IMR-90 (cell line): ENCODE data around the gene PPP3CA.

ENCODE experiments used
- BHLHE40 ChIP-seq: fragments of 150-350 bp; IDR thresholded peaks from 2 replicates; pipeline ENCODE4 v1.6.1; 2016; ENCODE audit warnings: mild to moderate bottlenecking, low read depth, low read length
- CEBPB ChIP-seq: IDR thresholded peaks from 2 replicates; pipeline ENCODE4 v1.6.1; 2012; ENCODE audit warnings: low read depth, low read length, improper control_type of control experiment
- FOS ChIP-seq: fragments of 150-350 bp; IDR thresholded peaks from 2 replicates; pipeline ENCODE4 v1.6.1; 2016; ENCODE audit warnings: low read depth, low read length
- MAFK ChIP-seq: IDR thresholded peaks from 2 replicates; pipeline ENCODE4 v1.6.1; 2012; ENCODE audit warnings: low read depth, low read length, improper control_type of control experiment
- MAZ ChIP-seq: IDR thresholded peaks from 2 replicates; pipeline ENCODE4 v1.6.1; 2012; ENCODE audit warnings: low read depth, mild to moderate bottlenecking, low read length, improper control_type of control experiment, moderate library complexity, borderline replicate concordance
- MXI1 ChIP-seq: IDR thresholded peaks from 2 replicates; pipeline ENCODE4 v1.6.1; 2012; ENCODE audit warnings: low read depth, mild to moderate bottlenecking, low read length, moderate library complexity, borderline replicate concordance
- POLR2A ChIP-seq: IDR thresholded peaks from 2 replicates; pipeline ENCODE4 v1.6.1; 2012; ENCODE audit warnings: mild to moderate bottlenecking, low read depth, low read length
- RAD21 ChIP-seq: IDR thresholded peaks from 2 replicates; pipeline ENCODE4 v1.6.1; 2012; ENCODE audit warnings: low read length, improper control_type of control experiment
- RCOR1 ChIP-seq: IDR thresholded peaks from 2 replicates; pipeline ENCODE4 v1.6.1; 2012; ENCODE audit warnings: mild to moderate bottlenecking, low read length, improper control_type of control experiment; ENCODE audit not compliant: insufficient replicate concordance
- RFX5 ChIP-seq: IDR thresholded peaks from 2 replicates; pipeline ENCODE4 v1.8.0; 2012; ENCODE audit warnings: low read depth, mild to moderate bottlenecking, low read length, moderate library complexity
- SMC3 ChIP-seq: fragments of 150-350 bp; IDR thresholded peaks from 2 replicates; pipeline ENCODE4 v1.6.1; 2016; ENCODE audit warnings: low read depth, mild to moderate bottlenecking, antibody characterized with exemption, low read length, moderate library complexity
- TF ChIP-seq, protein P1 (sequence below): conservative IDR thresholded peaks from 2 replicates; pipeline ENCODE4 v1.5.1; 2012; ENCODE audit warnings: mild to moderate bottlenecking, low read depth, low read length, improper control_type of control experiment
- TF ChIP-seq, protein P2 (sequence below): fragments of 150-350 bp; IDR thresholded peaks from 2 replicates; pipeline ENCODE4 v1.6.1; 2017; ENCODE audit warnings: mild to moderate bottlenecking, antibody characterized with exemption, low read length, low read depth
- TF ChIP-seq, protein P3 (sequence below): fragments of 150-350 bp; IDR thresholded peaks from 2 replicates; pipeline ENCODE4 v1.6.1; 2016; ENCODE audit warnings: low read depth, mild to moderate bottlenecking, low read length, moderate library complexity, borderline replicate concordance

DNA sequence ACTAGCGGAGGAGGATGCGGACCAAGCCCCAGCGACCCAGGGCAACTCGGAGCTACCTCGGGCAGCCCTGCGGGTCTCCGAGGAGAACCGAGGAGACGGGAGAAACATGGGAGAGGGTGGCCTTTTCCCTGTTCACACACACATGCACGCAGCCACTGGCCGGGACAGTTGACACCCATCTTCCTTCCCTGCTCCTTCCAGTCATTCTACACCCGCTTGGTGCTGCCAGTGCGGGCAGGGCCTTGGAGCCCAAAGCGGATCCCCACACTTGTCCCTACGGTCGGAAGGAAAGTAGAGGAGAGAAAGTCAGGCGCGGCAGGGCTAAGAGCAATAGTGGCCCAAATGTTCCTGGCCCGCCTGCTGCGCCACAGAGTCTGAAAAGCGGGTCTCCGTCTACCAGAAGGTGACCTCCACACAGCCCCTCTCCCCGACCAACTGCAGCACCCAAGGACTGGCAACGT lies 1.1 kb upstream of the PPP3CA start:
- TF ChIP-seq, protein P1, sequence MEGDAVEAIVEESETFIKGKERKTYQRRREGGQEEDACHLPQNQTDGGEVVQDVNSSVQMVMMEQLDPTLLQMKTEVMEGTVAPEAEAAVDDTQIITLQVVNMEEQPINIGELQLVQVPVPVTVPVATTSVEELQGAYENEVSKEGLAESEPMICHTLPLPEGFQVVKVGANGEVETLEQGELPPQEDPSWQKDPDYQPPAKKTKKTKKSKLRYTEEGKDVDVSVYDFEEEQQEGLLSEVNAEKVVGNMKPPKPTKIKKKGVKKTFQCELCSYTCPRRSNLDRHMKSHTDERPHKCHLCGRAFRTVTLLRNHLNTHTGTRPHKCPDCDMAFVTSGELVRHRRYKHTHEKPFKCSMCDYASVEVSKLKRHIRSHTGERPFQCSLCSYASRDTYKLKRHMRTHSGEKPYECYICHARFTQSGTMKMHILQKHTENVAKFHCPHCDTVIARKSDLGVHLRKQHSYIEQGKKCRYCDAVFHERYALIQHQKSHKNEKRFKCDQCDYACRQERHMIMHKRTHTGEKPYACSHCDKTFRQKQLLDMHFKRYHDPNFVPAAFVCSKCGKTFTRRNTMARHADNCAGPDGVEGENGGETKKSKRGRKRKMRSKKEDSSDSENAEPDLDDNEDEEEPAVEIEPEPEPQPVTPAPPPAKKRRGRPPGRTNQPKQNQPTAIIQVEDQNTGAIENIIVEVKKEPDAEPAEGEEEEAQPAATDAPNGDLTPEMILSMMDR, result no peak
- TF ChIP-seq POLR2A (no peak), RFX5 (no peak), FOS (no peak), MAZ (no peak), MXI1 (no peak), BHLHE40 (no peak), RCOR1 (no peak), MAFK (no peak), CEBPB (no peak), RAD21 (no peak), SMC3 (no peak)
- TF ChIP-seq, protein P2, sequence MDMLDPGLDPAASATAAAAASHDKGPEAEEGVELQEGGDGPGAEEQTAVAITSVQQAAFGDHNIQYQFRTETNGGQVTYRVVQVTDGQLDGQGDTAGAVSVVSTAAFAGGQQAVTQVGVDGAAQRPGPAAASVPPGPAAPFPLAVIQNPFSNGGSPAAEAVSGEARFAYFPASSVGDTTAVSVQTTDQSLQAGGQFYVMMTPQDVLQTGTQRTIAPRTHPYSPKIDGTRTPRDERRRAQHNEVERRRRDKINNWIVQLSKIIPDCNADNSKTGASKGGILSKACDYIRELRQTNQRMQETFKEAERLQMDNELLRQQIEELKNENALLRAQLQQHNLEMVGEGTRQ, result no peak
- TF ChIP-seq, protein P3, sequence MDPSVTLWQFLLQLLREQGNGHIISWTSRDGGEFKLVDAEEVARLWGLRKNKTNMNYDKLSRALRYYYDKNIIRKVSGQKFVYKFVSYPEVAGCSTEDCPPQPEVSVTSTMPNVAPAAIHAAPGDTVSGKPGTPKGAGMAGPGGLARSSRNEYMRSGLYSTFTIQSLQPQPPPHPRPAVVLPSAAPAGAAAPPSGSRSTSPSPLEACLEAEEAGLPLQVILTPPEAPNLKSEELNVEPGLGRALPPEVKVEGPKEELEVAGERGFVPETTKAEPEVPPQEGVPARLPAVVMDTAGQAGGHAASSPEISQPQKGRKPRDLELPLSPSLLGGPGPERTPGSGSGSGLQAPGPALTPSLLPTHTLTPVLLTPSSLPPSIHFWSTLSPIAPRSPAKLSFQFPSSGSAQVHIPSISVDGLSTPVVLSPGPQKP, result no peak
